NCI-H1048 (cell line): Measurements from ENCODE around the gene SH3GL1.
A peak's percentile ranks its signal among the peaks of the same experiment; 100 is the strongest.
"Not testable (repeated sequence)": the region's sequence is repeated elsewhere in the genome, so short reads cannot be mapped to it uniquely, and the experiment has no call there.

ENCODE experiments used
- DNase-seq: peaks from one replicate; lab custom pipeline; 2025; lab: John Stamatoyannopoulos, UW

SH3GL1 gene

DNA sequence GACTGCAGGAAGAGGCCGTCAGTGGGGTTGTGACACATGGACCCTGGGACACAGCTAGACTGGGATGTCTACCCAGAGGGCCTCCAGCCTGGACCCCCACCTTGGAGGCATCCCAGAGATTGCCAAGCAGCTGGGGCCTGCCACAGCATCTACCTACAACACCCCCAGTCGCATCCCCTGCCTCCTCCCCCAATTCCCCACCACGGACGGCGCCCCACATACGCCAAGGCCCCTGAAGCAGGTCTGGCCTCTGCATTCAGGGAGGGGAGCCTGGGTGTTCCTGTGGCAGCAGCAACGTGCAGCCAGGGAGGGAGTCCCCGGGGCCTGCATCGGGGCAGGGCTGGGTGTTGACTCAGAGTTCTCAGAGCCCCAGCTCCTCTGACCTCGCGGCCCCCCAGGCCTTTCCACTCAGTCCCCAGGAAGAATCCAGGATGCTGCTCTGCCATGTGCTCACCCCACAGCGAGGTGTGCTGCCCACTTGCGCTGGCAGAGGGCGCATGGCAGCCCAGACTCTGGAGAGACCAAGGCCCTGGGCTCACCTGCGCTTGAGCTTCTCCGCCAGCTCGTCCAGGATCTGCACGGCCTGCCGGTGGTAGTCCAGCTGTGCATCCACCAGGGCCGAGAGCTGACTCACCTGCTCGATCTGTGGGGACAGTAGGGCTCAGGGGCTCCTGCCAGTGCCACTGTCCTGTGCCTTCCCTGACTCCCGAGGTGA lies 37.4 kb downstream of the SH3GL1 start:
- DNase-seq: no peak

DNA sequence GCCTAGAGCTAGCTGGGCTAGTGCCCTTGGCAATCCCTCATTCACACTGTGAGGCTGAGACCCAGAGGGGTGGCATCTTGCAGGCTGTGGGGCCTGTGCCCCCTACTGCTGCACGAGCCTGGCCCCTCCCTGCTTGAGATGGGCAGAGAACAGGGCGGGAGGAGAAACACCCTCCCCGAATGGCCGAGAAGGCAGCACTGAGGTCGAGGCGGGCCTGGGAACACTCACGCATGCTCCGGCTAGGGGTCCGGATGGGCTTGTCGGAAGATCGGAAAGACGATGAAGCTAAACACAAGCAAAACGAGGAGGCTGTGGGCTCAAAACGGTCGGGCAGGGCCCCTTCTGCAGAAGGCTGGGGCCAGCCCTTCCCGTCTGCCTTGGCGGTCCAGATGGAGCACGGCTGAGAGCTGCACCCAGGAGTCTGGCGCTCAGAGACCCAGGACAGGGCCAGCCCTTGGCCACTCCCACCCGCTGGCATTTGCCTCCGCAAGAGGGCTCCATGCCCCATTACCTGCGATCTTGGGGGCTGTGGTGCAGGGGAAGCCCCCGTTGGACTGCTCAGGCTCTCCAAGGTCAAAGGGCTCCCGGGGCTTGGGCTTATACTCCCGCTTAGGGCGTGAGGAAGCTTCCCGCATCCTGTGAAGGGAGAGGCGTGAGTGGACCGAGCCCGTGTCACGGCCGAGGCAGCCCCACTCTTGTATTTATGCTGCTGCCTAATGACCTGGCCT lies 38.1 kb downstream of the SH3GL1 start:
- no peak for DNase-seq

DNA sequence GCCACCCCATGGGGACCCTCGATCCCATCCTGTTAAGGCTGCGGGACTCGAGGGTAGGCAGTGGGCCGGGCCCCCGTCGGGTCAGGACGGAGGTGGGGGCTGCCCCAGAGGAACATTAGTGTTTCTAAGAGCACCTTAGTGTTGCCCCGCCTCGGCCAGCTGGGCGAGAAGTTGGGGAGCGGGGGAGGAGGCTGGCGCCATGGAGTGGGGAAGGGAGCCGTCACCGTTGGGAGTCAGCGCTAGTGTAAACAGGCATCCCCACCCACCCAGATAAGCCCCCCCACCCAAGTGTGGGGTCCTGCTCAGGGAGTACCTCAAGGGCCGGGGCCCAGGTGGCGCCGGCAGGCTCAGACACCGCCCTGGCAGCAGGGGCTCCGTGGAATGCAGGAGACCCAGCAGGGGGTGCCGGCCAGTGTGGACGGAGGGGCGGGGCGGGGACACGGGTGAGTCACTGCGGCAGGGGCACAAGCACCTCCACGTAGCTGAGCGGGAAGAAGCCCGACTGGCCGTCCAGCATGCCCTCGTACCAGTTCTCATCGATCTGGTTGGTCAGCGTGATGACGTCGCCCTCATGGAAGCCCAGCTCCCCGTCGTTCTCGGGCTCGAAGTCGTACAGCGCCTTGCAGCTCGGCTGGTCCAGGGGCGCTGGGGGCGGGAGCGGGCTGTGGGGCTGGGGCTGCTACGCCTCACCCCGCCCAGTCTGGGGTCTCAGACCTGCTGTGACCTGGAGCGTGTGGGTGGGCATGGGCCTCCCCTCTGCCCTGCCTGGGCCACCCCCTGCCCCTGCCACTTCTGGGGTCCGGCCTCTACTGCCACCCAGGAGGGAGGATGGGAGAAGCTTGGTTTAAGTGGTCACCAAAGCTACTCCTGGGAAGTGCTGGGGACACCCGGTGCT lies 38.9 kb downstream of the SH3GL1 start:
- no peak for DNase-seq

DNA sequence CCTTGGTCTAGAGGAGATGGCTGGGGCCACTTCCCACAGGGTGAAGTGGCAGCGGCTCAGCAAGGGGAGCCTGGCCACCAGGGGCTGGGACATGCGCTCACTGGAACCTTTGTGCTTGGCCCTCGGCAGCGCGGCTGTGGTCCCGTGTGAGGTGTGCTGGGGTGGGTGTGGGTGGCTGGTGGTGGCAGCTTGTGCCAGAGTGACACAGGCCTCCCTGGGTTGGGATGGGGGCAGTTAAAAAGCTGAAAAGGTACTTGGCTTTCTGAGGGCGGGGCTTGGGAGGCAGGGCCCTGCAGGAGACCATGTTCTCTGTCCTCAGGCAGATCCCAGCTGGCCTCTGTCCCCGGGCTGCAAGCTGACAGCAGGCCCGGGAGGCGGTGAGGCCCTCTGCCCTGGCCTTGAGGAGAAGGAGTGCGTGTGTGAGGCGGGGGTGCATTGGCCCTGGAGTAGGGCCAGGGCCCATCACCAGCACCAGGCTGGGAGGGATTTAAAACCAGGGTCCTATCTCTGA lies 39.7 kb downstream of the SH3GL1 start:
- DNase-seq: no peak

DNA sequence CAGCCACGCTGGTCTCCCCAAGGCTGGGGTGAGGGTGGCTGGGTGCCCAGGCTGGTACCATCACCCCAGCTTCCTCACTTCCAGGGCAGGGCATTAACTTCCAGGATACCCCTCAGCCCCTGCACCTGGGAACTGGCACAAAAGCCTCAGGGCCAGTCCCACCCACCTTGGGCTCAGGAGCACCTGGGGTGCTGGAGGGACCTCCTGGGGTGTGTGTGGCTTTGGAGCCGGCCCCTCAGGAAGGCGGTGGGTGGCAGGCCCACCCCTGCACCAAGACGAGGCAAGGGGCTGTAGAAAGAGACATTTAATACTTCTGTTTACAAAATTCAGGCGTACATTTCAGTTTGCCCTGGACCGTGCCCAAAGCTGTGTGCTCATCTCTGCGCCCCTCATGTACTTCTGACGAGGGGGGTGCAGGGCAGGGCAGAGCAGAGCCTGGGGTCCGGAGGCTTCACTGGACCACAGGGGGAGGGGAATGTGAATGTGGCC lies 40.2 kb downstream of the SH3GL1 start:
- no peak for DNase-seq

DNA sequence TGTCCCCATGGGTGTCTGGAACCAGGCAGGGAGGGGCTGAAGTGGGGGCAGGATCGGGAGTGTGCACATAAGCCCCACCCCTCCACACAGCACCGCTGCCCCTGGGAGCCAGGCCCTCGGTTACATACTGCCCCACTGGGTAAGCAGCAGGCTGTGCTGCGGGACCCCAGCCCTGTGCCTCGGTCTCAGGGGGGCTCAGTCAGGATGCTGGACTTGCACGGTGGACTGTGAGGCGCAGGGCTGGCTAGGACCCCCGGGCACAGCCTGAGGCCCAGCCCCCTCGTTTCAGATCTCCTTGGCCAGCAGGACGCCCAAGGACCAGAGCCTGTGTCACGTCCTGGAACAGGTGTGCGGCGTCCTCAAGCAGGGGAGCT lies 40.7 kb downstream of the SH3GL1 start:
- no peak for DNase-seq

DNA sequence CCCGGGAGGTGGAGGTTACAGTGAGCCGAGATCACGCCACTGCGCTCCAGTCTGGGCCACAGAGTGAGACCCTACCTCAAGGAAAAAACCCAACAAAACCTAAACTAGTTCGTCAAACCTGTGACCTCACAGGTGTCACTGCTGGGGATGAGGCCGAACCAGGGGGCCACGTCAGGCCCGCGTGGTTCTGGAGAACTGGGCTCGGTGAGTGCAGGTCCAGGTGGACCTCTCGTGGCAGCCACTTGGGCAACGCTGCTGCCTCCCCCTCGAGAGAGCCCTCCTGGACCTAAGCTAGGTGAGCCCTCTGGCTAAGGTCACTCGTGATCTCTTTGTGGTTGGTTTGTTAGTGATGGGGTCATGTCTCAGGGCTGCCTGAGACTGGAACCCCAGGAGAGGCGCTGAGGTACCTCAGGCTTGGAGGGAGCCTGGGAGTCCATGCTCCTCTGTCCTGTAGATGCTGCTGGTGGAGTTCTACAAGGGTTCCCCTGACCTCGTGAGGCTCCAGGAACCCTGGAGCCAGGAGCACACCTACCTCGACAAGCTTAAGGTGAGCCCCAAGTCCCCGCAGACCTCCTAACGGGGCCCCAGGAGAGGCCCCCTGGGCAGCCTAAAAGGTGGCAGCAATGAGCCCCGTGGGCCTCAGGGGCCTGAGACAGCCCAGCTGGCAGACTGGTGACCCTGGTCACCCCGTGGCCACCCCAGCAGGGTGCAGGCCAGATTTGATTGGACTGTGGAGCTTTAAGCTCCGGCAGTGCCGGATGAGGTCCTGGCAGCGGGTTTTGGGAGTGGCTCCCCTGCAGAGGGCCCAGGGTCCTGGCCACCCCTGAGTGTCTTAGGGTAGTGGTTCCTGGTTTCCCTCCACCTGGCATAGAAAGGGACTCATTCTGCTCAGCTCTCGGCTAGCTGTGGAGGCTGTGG lies 41.4 kb downstream of the SH3GL1 start:
- no peak for DNase-seq

DNA sequence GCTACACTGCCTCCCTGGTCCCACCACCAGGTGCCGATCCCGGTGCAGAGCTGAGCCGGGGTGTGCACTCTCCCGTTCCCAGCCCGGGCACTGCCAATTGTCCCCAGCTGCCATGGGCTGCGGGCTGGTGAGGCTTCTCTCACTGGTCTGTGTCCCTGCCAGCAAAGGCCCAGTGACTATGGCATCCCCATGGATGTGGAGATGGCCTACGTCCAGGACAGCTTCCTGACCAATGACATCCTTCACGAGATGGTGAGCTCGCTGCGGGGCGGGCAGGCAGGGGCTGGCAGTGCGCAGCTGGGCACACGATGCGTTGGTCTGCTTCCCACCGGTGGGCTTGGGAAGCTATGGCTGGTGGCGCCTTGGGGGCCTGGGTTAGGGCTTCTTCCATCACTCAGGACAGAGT lies 42.4 kb downstream of the SH3GL1 start:
- DNase-seq: no peak

DNA sequence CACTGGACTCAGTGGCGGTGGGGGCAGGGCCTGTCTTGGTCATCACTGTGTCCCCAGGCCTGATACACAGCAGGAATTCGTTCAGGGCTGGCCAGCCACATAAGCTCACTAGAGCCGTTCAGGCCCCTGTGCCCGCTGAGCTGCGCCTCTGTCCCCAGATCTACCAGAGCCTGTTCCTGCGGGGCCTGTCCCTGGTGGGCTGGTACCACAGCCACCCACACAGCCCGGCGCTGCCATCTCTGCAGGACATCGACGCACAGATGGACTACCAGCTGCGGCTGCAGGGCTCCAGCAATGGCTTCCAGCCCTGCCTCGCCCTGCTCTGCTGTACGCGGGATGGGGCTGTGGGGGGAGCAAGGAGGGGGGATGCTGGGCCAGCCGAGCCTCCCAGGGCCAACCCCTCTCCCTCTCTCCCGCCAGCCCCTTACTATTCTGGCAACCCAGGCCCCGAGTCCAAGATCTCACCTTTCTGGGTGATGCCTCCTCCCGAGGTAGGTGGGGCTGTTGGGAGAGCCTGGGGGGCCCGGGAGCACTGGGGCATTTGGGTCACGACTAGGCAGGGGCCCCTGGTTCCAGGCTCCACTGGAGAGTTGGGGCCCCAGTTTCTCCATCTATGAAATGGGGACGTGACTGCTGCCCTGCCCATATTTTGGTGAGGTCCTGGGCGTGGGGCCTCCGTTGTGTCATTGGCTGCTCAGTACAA lies 43.1 kb downstream of the SH3GL1 start:
- DNase-seq: no peak

DNA sequence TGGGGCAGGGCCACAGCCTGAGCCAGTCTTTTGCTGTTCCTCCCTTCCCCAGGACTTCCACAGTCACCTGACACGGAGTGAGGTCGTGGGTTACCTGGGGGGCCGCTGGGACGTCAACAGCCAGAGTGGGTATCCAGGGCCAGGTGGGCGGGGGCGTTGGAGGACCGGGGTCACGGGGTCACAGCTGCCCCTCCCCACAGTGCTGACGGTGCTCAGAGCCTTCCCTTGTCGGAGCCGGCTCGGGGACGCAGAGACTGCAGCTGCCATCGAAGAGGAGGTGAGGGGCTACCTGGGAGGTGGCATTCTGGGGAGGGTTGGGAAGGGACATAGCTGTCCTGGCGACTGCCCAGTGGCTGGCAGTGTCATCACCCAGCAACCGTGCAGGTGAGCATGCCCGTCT lies 45.5 kb downstream of the SH3GL1 start:
- no peak for DNase-seq

DNA sequence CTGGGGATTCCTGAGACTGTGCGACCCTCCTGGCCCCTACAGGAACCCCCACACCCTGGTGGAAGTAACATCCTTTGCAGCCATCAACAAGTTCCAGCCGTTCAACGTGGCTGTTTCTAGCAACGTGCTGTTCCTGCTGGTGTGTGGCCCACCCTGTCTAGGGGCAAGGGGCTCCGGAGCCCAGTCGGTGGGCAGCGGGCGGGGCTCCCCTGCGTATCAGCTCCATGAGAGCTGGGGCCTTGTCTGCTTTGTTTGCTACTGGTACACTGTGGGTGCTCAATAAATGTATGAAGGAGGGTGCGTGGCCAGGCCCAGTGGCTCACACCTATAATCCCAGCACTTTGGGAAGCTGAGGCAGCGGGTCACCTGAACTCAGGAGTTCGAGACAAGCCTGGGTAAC lies 46.1 kb downstream of the SH3GL1 start:
- DNase-seq: no peak

DNA sequence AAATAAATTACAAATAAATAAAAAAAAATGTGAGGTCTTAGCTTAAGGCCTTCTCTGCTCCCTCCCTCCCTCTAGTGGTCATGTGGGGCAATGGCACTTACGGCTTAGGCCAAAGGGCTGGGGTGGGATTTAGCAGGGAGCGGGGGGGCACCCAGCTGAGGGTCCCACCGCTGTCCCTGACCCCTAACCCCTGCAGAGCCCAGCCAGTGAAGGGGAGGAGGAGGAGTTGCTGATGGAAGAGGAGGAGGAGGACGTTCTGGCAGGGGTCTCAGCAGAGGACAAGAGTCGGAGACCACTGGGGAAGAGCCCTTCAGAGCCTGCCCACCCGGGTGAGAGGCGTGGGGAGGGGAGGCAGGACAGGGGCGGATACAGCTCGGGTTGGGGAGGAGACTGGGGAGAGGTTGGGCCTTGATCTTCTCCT lies 47.6 kb downstream of the SH3GL1 start:
- DNase-seq: peak; percentile 50

DNA sequence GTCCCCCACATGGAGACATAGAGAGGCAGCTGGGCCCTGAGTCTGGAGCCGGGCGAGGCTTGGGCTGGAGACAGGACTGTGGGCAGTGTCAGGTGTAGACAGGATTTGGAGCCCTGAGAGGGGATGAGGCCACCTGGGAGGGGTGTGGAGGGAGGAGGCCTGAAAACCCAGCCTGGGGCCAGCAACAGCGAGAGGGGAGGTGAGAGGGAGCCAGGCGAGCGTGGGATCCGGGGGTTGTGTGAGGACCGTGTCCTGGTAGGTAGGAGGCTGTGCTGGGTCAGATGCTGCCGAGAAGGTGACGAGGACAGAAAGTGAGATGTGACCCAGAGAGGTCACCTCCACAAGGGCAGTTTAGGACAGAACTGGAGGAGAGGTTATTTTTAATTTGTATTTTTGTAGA lies 49.6 kb downstream of the SH3GL1 start:
- no peak for DNase-seq

DNA sequence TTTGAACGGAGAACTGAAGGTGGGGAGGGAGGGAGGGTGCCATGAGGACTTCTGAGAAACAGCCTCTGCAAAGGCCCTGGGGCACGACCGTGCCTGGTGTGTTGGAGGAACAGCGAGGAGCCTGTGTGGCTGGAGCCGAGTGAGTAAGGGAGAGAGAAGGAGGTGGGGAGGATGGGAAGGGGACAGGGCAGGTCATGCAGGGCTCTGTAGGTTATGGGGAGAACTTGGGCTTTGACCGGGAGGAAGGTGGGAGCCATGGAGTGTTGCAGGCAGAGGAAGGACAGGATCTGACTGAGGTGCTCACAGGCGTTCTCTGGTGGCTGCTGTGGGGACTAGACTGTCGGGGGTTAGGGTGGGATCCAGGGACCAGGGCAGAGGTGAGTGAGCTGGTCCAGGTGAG lies 50.2 kb downstream of the SH3GL1 start:
- DNase-seq: no peak

DNA sequence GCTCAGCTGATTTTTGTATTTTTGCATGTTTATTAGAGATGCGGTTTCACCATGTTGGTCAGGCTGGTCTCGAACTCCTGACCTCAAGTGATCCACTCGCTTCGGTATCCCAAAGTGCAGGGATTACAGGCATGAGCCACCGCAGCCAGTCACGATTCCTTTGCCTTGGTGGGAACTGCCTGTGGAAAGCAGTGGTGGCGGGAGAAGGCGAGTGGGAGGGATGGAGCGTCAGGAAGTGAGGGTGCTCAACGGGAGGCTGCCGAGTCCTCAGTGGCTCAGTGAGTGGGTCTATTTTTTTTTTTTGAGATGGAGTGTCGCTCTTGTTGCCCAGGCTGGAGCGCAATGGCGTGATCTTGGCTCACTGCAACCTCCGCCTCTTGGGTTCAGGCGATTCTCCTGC lies 51.1 kb downstream of the SH3GL1 start:
- DNase-seq: not testable (repeated sequence)

DNA sequence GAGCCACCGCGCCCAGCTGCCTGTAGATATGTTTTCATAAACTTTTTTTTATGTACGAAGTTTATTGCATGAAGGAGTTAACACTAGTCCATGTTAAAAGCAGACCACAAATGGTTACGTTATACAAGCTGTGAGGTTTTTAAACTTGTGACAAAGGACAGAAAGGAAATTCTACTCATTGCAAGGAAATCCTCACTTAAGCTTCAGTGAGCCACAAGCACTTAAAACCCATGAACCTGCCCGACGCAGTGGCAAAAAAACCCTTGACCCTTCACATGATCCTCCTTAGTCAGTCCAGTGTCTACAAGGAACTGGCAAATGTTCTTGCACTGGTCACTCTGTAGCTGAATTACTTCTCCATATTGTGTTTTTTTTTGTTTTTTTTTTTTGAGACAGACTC lies 52.8 kb downstream of the SH3GL1 start:
- DNase-seq: no peak

DNA sequence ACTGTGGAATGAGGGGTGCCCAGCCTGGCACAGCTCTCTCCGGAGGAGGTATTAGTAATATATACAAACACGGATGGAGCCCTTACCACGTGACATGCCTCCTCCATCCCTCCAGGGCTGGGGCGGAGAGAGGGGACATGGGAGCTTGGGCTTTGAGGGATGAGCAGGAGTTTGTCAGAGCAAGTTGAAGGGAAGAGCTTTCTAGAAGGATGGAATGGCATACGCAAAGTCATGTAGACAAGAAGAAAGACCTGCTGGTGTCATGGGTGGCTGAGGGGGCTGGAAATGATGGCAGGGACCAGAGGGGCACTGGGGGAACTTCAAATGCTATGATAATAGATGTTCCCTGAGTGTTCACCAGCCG lies 54.3 kb downstream of the SH3GL1 start:
- no peak for DNase-seq

DNA sequence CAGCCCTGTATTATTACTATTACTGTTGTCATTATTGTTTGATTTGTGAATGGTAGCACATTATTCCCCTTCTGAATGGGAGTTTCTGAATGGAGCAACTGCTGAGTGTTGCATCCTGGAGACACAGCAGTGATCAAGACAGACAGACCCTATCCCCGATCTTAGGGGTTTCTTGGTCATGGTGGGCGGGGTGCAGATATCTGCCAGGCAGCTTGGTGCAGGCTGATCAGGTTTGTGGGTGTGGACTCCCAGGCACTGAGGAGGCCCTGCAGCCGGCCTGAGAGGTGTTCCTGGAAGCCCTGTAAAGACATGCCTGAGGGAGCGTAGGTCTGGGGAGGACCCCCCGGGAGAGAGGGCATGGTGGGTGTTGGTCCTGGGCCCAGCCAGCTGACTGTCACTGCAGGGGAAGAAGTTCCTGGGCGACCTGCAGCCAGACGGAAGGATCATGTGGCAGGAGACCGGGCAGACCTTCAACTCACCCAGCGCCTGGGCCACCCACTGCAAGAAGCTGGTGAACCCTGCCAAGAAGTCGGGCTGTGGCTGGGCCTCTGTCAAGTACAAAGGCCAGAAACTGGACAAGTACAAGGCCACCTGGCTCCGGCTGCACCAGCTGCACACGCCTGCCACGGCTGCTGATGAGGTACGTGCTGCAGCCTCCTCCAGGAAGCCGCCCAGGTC lies 54.9 kb downstream of the SH3GL1 start:
- DNase-seq: no peak

DNA sequence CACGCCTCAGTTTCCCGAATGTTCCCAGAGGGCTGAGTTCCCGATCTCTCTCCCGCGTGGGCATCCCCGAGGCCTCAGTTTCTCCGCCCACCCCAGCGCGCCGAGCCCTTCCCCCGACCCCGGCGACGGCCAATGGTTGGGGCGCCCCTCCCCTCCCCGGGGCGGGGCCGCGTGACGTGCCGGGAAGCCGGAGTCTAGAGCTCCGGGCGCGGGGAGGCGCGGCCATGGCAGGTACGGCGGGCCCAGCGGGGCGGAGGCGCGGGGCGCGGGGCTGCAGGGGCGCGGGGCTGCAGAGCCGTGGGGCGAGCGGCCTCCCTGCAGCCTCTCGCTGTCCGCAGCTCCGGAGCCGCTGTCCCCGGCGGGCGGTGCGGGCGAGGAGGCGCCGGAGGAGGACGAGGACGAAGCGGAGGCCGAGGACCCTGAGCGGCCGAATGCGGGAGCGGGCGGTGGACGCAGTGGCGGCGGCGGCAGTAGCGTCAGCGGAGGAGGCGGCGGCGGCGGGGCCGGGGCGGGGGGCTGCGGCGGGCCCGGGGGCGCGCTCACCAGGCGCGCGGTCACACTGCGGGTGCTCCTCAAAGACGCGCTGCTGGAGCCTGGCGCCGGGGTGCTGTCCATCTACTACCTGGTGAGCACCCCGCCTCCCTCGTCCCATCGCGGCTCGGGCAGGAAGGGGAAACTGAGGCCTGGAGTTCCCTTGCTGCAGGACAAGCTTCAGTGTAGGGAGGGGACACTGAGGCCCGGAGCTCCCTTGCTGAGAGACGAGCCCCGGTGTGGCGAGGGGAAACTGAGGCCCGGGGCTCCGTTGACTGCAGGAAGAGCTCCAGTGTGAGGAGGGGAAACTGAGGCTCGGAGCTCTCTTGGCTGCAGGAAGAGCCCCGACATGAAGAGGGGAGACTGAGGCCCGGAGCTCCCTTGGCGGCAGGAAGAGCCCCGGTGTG lies 56.7 kb downstream of the SH3GL1 start, which contains the start of gene MPND:
TSS of gene MPND (plus strand) at position 193 of the 938 bp plus-strand sequence. CDS start at position 225, 32 bp downstream.
- peak; percentile 78 for DNase-seq
